Measurements from ENCODE around the gene CHID1.

Gene CHID1

GRCh38 chr11:907668-908067, 2.9 kb downstream of the CHID1 start:
- no peak for DNase-seq

GRCh38 chr11:905952-906351, 4.7 kb downstream of the CHID1 start:
- no peak for DNase-seq

- DNase-seq = no peak
These were observed 6.2 kb downstream of the CHID1 start for GRCh38 chr11:904380-904779.

GRCh38 chr11:901452-902061, 9.1 kb downstream of the CHID1 start:
- no peak for DNase-seq

GRCh38 chr11:900545-900944, 10.1 kb downstream of the CHID1 start:
- no peak for DNase-seq

- DNase-seq = no peak
These were observed 10.9 kb downstream of the CHID1 start for GRCh38 chr11:899724-900123.

- DNase-seq = no peak
These were observed 11.9 kb downstream of the CHID1 start for GRCh38 chr11:898540-899190.

- DNase-seq = no peak
These were observed 12.5 kb downstream of the CHID1 start for GRCh38 chr11:898143-898511.

- no peak for DNase-seq
These were observed 13.1 kb downstream of the CHID1 start for GRCh38 chr11:897253-898142.

- DNase-seq = no peak
These were observed 15.1 kb downstream of the CHID1 start for GRCh38 chr11:895331-896110.

GRCh38 chr11:894575-895201, 15.9 kb downstream of the CHID1 start:
- DNase-seq = no peak

- no peak for DNase-seq
These were observed 17.5 kb downstream of the CHID1 start for GRCh38 chr11:893008-893654.

GRCh38 chr11:890794-891540, 19.6 kb downstream of the CHID1 start:
- DNase-seq = no peak

- no peak for DNase-seq
These were observed 20.7 kb downstream of the CHID1 start for GRCh38 chr11:889687-890475.

GRCh38 chr11:889257-889656, 21.4 kb downstream of the CHID1 start:
- no peak for DNase-seq

GRCh38 chr11:888310-889212, 22.0 kb downstream of the CHID1 start:
- DNase-seq = no peak

- DNase-seq = no peak
These were observed 23.0 kb downstream of the CHID1 start for GRCh38 chr11:887589-887988.

- no peak for DNase-seq
These were observed 24.0 kb downstream of the CHID1 start for GRCh38 chr11:886568-886967.

- DNase-seq = no peak
These were observed 26.0 kb downstream of the CHID1 start for GRCh38 chr11:884578-885070.

All from activated CD4-positive, CD25-positive, alpha-beta regulatory T cell treated with anti-CD3 and anti-CD28 coated beads, Interleukin-2, amount 50 U/mL, for 72 hours (primary cell).